ENCODE results near the gene JCAD.
"Not testable (repeated sequence)": the region's sequence is repeated elsewhere in the genome, so short reads cannot be mapped to it uniquely, and the experiment has no call there.

The JCAD gene

GRCh38 chr10:30059209-30060107, at the start of gene JCAD:
TSS of gene JCAD (minus strand) at chr10:30059586. CDS start at chr10:30047812, 11,774 bp downstream.
- DNase-seq (ENCODE audit: low read depth in 2 of 2): peak in 1 of 2 donors; percentile 9

GRCh38 chr10:30106987-30107386, 47.6 kb upstream of the JCAD start:
- DNase-seq (ENCODE audit: low read depth in 2 of 2): no peak

- DNase-seq (ENCODE audit: low read depth in 2 of 2): no peak
Measured at GRCh38 chr10:30103595-30104320, 44.4 kb upstream of the JCAD start.

GRCh38 chr10:30099706-30100105, 40.3 kb upstream of the JCAD start:
- DNase-seq (ENCODE audit: low read depth in 2 of 2): not testable (repeated sequence)

GRCh38 chr10:30099101-30099500, 39.7 kb upstream of the JCAD start:
- DNase-seq (ENCODE audit: low read depth in 2 of 2): no peak

- no peak for DNase-seq (ENCODE audit: low read depth in 2 of 2)
Measured at GRCh38 chr10:30098629-30099028, 39.2 kb upstream of the JCAD start.

GRCh38 chr10:30096564-30096963, 37.2 kb upstream of the JCAD start:
- no peak for DNase-seq (ENCODE audit: low read depth in 2 of 2)

GRCh38 chr10:30095631-30096422, 36.4 kb upstream of the JCAD start:
- no peak for DNase-seq (ENCODE audit: low read depth in 2 of 2)

- no peak for DNase-seq (ENCODE audit: low read depth in 2 of 2)
Measured at GRCh38 chr10:30094601-30095000, 35.2 kb upstream of the JCAD start.

- no peak for DNase-seq (ENCODE audit: low read depth in 2 of 2)
Measured at GRCh38 chr10:30093303-30093950, 34.0 kb upstream of the JCAD start.

- DNase-seq (ENCODE audit: low read depth in 2 of 2): no peak
Measured at GRCh38 chr10:30092151-30092790, 32.9 kb upstream of the JCAD start.

GRCh38 chr10:30091136-30091535, 31.8 kb upstream of the JCAD start:
- no peak for DNase-seq (ENCODE audit: low read depth in 2 of 2)

- no peak for DNase-seq (ENCODE audit: low read depth in 2 of 2)
Measured at GRCh38 chr10:30088178-30088577, 28.8 kb upstream of the JCAD start.

GRCh38 chr10:30083934-30084333, 24.5 kb upstream of the JCAD start:
- no peak for DNase-seq (ENCODE audit: low read depth in 2 of 2)

- DNase-seq (ENCODE audit: low read depth in 2 of 2): no peak
Measured at GRCh38 chr10:30081182-30081581, 21.8 kb upstream of the JCAD start.

GRCh38 chr10:30080161-30080560, 20.8 kb upstream of the JCAD start:
- DNase-seq (ENCODE audit: low read depth in 2 of 2): no peak

GRCh38 chr10:30079408-30079807, 20.0 kb upstream of the JCAD start:
- DNase-seq (ENCODE audit: low read depth in 2 of 2): no peak

- no peak for DNase-seq (ENCODE audit: low read depth in 2 of 2)
Measured at GRCh38 chr10:30075481-30075880, 16.1 kb upstream of the JCAD start.

- DNase-seq (ENCODE audit: low read depth in 2 of 2): no peak
Measured at GRCh38 chr10:30074933-30075332, 15.5 kb upstream of the JCAD start.

GRCh38 chr10:30074090-30074489, 14.7 kb upstream of the JCAD start:
- no peak for DNase-seq (ENCODE audit: low read depth in 2 of 2)

- DNase-seq (ENCODE audit: low read depth in 2 of 2): no peak
Measured at GRCh38 chr10:30073767-30074060, 14.3 kb upstream of the JCAD start.

Data from stimulated activated CD8-positive, alpha-beta memory T cell treated with anti-CD3 and anti-CD28 coated beads, Interleukin-15, amount 100 ng/mL, for 4 hours (primary cell).